Right renal cortex interstitium (tissue), 3 donors: ENCODE results near the gene ATAD3A. TPM values are rescaled to one million over a fixed set of nuclear protein-coding genes. Genes with fewer than 3 reads are reported as not detected.

Experiments
- DNase-seq, 3 donors: peaks; one replicate each; pipeline ENCODE4 v3.0.0-alpha.2; 2013; ENCODE audit warnings: low read depth in 3 of 3, low spot score in 2 of 3
- polyA plus RNA-seq, 3 donors: library from polyadenylated mRNA; unstranded; fragments of 120-200 nt; gene quantifications; one replicate each; pipeline ENCODE4 v1.2.1, GENCODE V29; 2013; ENCODE audit not compliant: insufficient read length in 3 of 3

Gene ATAD3A
- polyA plus RNA-seq, 3 donors: 16.6 to 19.4 (median 18.1) TPM

GRCh38 chr1:1574721-1575537 lies 63.0 kb downstream of the ATAD3A start, which contains the start of gene SSU72:
SSU72 (minus strand) TSS chr1:1574863; CDS start chr1:1574557, 306 bp downstream.
- peak; percentile 74 to 85 (median 79) for DNase-seq

GRCh38 chr1:1577367-1578011 lies 65.5 kb downstream of the ATAD3A start:
- DNase-seq: no peak

DNA sequence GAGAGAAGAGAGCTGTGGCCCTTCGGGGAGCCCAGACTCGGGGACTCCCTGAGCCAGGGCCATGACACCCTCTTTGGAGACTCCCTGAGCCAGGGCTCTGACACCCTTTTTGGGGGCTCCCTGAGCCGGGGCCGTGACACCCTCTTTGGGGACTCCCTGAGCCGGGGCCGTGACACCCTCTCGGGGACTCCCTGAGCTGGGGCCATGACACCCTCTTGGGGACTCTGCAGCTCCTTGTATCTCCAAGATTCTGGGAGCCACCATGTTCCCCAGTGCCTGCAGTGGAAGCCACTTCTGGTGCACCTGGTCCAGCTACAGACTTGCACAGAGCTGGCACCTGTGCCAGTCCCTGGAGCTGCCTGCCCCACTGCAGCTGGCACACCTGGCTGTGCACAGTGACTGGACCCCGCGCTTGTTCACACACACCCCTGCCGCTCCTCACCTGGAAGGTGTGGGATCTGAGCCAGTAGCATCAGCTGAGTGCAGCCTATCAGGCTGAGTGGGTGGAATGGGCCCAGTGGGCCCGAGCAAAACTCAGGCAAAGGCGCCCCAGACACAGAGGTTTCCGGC lies 66.5 kb downstream of the ATAD3A start:
- DNase-seq: no peak

GRCh38 chr1:1582585-1583346 lies 70.8 kb downstream of the ATAD3A start:
- no peak for DNase-seq

- DNase-seq: no peak
Measured at GRCh38 chr1:1583347-1584010, 71.5 kb downstream of the ATAD3A start.

Other genes starting within 250 kb of the ATAD3A start
- gene UBE2J2, start 238.3 kb upstream of the ATAD3A start, polyA plus RNA-seq: 10 to 100 TPM; 40.5 to 42.7 (median 42.1) TPM
- gene SCNN1D, start 231.7 kb upstream of the ATAD3A start, polyA plus RNA-seq: 1 to 10 TPM; 2.1 to 2.6 (median 2.4) TPM
- 10 to 100 TPM; 15.1 to 18.0 (median 16.1) TPM for gene ACAP3, start 204.2 kb upstream of the ATAD3A start, polyA plus RNA-seq
- 1 to 10 TPM; 5.4 to 6.3 (median 5.8) TPM for gene PUSL1, start 203.6 kb upstream of the ATAD3A start, polyA plus RNA-seq
- gene INTS11, start 187.5 kb upstream of the ATAD3A start, polyA plus RNA-seq: 10 to 100 TPM; 85.7 to 89.1 (median 87.4) TPM
- 10 to 100 TPM in 2 of 3 donors, 1 to 10 TPM in 1; 9.1 to 12.9 (median 10.1) TPM for gene CPTP, start 187.4 kb upstream of the ATAD3A start, polyA plus RNA-seq
- gene TAS1R3, start 180.9 kb upstream of the ATAD3A start, polyA plus RNA-seq: under 1 TPM; 0.21 to 0.29 (median 0.24) TPM
- 10 to 100 TPM; 21.5 to 27.5 (median 24.5) TPM for gene DVL1, start 162.7 kb upstream of the ATAD3A start, polyA plus RNA-seq
- gene MXRA8, start 153.6 kb upstream of the ATAD3A start, polyA plus RNA-seq: 100 to 1,000 TPM; 145 to 157 (median 156) TPM
- 10 to 100 TPM; 51.9 to 65.7 (median 55.1) TPM for gene AURKAIP1, start 137.0 kb upstream of the ATAD3A start, polyA plus RNA-seq
- 100 to 1,000 TPM; 183 to 230 (median 206) TPM for gene CCNL2, start 112.8 kb upstream of the ATAD3A start, polyA plus RNA-seq
- 100 to 1,000 TPM; 107 to 136 (median 117) TPM for gene MRPL20, start 104.9 kb upstream of the ATAD3A start, polyA plus RNA-seq
- 10 to 100 TPM in 1 of 3 donors, 1 to 10 TPM in 2; 5.0 to 19.7 (median 7.1) TPM for gene ANKRD65, start 90.9 kb upstream of the ATAD3A start, polyA plus RNA-seq
- gene VWA1, start 76.5 kb upstream of the ATAD3A start, polyA plus RNA-seq: 10 to 100 TPM; 39.8 to 52.7 (median 48.0) TPM
- 1 to 10 TPM; 1.4 to 3.1 (median 2.0) TPM for gene ATAD3C, start 62.5 kb upstream of the ATAD3A start, polyA plus RNA-seq
- gene ATAD3B, start 40.4 kb upstream of the ATAD3A start, polyA plus RNA-seq: 1 to 10 TPM; 8.1 to 9.8 (median 8.8) TPM
- gene TMEM240, start 28.5 kb downstream of the ATAD3A start, polyA plus RNA-seq: 1 to 10 TPM; 3.2 to 3.6 (median 3.5) TPM
- 10 to 100 TPM; 78.5 to 81.6 (median 79.1) TPM for gene SSU72, start 62.7 kb downstream of the ATAD3A start, polyA plus RNA-seq
- 1 to 10 TPM; 1.3 to 2.5 (median 2.2) TPM for gene FNDC10, start 88.0 kb downstream of the ATAD3A start, polyA plus RNA-seq
- 10 to 100 TPM; 22.3 to 23.6 (median 22.4) TPM for gene MIB2, start 103.3 kb downstream of the ATAD3A start, polyA plus RNA-seq
- 10 to 100 TPM; 13.4 to 15.6 (median 15.2) TPM for gene MMP23B, start 120.0 kb downstream of the ATAD3A start, polyA plus RNA-seq
- 10 to 100 TPM; 39.7 to 44.0 (median 42.3) TPM for gene CDK11B, start 146.8 kb downstream of the ATAD3A start, polyA plus RNA-seq
- 10 to 100 TPM; 59.0 to 65.3 (median 61.1) TPM for gene SLC35E2B, start 180.6 kb downstream of the ATAD3A start, polyA plus RNA-seq
- 10 to 100 TPM; 20.4 to 25.8 (median 24.5) TPM for gene CDK11A, start 212.2 kb downstream of the ATAD3A start, polyA plus RNA-seq